ENCODE measurements around the gene SLC2A8. TPM values are rescaled to one million over a fixed set of nuclear protein-coding genes. Genes with fewer than 3 reads are reported as not detected.

Gene SLC2A8
- total RNA-seq, 1 donor from 2014 or later: 75.7 TPM

GRCh38 chr9:127360829-127361228 is 36.1 kb upstream of the SLC2A8 start:
- intact Hi-C loops (cut with DNase I): loop anchor here (2.0 kb wide), 1 partner anchor 36 kb away; the partner anchor contains the start of gene SLC2A8

GRCh38 chr9:127361561-127361960 is 35.4 kb upstream of the SLC2A8 start:
- Histone ChIP-seq H3K9me3 (no peaks in the 10 kb centered on the region), H3K4me3 (no peak overlapping the region), H3K27me3 (no peaks in the 10 kb centered on the region), H3K4me1 (peaks cover 5 to 26% of the 10 kb centered on the region in 2 donors), H3K36me3 (peaks cover 23 to 28% of the 10 kb centered on the region in 2 donors), H3K27ac (peak overlapping the region; percentile 80 to 84)
- TF ChIP-seq CTCF (IDR thresholded peaks at IDR 0.05): no peak
- intact Hi-C loops (cut with DNase I): loop anchor here (2.0 kb wide), 1 partner anchor 35 kb away; the partner anchor contains the start of gene SLC2A8
- no peak for DNase-seq (ENCODE audit: low spot score in 2 of 2)

More at GRCh38 chr9:127360829-127361228, 36.1 kb upstream of the SLC2A8 start:
- TF ChIP-seq CTCF (IDR thresholded peaks at IDR 0.05): peak in 1 of 3 experiments; percentile 12
- no peak overlapping the region for H3K4me3 ChIP-seq
- peaks cover 28 to 33% of the 10 kb centered on the region in 2 donors for H3K36me3 ChIP-seq
- DNase-seq (ENCODE audit: low spot score in 2 of 2): no peak
- peak overlapping the region; percentile 80 to 84 for H3K27ac ChIP-seq
- peaks cover 5 to 26% of the 10 kb centered on the region in 2 donors for H3K4me1 ChIP-seq
- no peaks in the 10 kb centered on the region for H3K9me3 ChIP-seq
- no peaks in the 10 kb centered on the region for H3K27me3 ChIP-seq

- Histone ChIP-seq H3K4me1 (peaks cover 5 to 26% of the 10 kb centered on the region in 2 donors), H3K27me3 (no peaks in the 10 kb centered on the region), H3K36me3 (peaks cover 12 to 18% of the 10 kb centered on the region in 2 donors), H3K27ac (no peak overlapping the region), H3K9me3 (no peaks in the 10 kb centered on the region), H3K4me3 (no peak overlapping the region)
- TF ChIP-seq CTCF (IDR thresholded peaks at IDR 0.05): no peak
- DNase-seq (ENCODE audit: low spot score in 2 of 2): no peak
- intact Hi-C loops (cut with DNase I): no loop called here
These were observed 34.1 kb upstream of the SLC2A8 start for GRCh38 chr9:127362829-127363228.

- peaks cover 18 to 21% of the 10 kb centered on the region in 2 donors for H3K36me3 ChIP-seq
- H3K9me3 ChIP-seq: no peaks in the 10 kb centered on the region
- H3K27ac ChIP-seq: no peak overlapping the region
- no peak for DNase-seq (ENCODE audit: low spot score in 2 of 2)
- no peak overlapping the region for H3K4me3 ChIP-seq
- intact Hi-C loops (cut with DNase I): no loop called here
- TF ChIP-seq CTCF (IDR thresholded peaks at IDR 0.05): no peak
- H3K4me1 ChIP-seq: peaks cover 0 to 11% of the 10 kb centered on the region in 2 donors
- H3K27me3 ChIP-seq: no peaks in the 10 kb centered on the region
These were observed 31.5 kb upstream of the SLC2A8 start for GRCh38 chr9:127365461-127365860.

- no peak for TF ChIP-seq CTCF (IDR thresholded peaks at IDR 0.05)
- no peak overlapping the region for H3K27ac ChIP-seq
- H3K27me3 ChIP-seq: no peaks in the 10 kb centered on the region
- H3K36me3 ChIP-seq: peaks cover 18 to 21% of the 10 kb centered on the region in 2 donors
- no peak for DNase-seq (ENCODE audit: low spot score in 2 of 2)
- no peaks in the 10 kb centered on the region for H3K9me3 ChIP-seq
- intact Hi-C loops (cut with DNase I): no loop called here
- H3K4me3 ChIP-seq: no peak overlapping the region
- peaks cover 0 to 1% of the 10 kb centered on the region in 2 donors for H3K4me1 ChIP-seq
These were observed 30.4 kb upstream of the SLC2A8 start for GRCh38 chr9:127366594-127366993.

Measured in ascending aorta (tissue), 2 donors.